IPS-NIHi7 (cell line): Measurements from ENCODE around the gene DHCR7.

Experiments used
- DNase-seq: peaks from one replicate; pipeline ENCODE4 v3.0.0; 2012; ENCODE audit warnings: mixed read lengths; ENCODE audit errors: extremely low spot score

DHCR7 gene

DNA sequence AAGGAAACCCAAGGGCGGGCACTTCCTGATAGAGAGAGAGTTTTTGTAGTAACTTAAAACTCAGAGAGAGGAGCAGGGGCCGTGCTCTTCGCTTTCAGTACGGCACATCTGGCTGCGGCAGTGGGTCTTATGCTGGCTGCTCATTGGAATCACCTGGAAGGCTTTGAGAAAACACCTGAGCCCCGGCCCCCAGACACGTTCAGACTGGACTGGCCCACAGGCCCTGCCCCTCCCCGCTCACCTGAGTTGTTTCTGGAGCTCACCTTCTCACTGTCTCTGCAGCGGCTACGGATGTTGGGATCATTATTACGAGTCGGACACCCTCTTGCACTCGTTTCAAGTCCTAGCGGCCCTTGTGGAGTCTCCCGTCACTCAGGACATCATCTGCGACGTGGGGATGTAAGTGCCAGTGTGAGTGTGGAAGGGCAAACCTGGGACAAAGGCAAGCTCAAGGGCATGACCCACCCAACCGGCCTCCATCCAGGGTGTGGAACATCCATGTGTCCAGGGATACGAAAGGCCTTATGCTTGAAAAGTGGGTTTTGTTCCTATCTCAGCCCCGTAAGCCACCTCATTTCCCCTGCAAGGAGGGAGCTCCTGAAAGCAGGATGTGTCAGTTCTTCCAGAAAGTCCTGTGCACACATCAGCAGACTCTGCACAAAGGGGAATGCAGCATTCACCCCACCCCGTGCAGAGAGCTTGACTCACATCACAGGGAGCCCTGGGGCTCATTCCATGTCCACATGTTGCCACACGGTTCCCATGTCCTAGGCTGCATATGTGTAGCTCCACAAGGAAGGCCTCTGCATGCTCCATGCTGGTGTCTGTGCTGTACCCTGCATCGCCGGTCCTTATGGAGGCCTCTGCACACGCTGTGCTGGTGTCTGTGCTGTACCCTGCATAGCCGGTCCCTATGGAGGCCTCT is 10.2 kb upstream of the DHCR7 start:
- no peak for DNase-seq

DNA sequence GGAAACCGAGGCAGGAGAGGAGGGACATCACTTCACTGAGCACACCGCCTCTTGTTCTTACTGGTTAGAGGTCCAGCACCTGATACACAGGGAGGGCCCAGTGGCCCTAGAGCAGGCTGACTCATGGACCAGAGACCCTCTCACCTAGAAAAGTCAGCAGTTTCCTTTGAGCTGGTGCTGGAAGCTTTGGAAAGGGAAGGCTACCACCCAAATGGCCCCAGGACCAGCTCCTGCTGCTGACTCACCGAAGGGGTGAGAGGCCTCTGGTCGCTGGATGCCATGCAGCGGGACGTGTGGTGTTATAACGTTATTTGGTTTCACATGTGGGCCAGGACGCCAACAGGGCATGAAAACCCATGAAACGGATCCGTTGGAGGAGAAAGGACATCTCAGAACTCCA is 8.6 kb upstream of the DHCR7 start:
- no peak for DNase-seq

DNA sequence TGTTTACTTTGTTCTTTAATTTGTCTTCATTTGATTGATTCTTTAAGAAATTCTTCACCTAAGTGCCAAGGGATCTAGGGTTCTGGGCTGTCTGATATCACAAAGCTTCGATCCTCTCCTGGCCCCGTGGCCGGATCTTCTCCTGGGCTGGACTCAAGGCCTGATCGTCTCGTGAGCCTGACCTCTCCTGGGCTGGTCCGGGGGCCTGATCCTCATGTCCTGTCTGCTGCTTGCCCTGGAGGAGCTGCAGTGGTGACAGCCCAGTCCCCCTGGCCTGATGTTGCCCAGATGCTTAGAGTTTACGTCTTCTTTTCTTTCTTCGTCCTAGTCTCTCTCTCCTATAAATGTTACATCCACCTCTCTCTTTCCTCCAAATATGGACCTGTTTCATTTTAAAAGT is 8.1 kb upstream of the DHCR7 start:
- no peak for DNase-seq

DNA sequence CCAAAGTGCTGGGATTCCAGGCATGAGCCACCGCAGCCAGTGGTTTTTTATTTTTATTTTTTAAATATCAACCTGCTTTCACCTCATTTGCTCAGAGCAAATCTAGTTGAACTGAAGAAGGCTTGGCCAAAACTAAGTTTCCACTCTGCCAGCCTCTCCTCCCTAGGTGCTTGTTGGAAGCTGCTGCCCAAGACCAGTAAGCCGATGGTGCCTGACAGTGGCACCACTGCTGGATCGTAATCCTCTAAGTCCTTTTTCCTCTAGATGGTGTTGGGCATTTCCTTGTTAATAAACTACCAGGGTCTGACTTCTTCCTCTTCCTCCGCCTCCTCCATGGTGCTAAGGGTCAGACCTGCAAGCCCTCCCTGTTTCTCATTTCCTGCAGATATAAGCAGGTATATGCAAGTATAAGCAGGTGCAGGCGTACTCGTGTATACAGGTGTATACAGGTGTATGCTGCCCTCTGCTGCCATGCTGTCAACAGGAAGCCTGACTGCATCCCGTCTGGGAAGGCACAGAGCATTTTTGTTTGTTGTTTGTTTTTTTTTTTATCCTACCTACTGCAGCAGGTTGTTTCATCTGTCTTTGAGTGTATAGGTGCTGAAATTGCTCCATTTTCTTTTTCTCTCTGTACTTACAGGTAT is 6.4 kb upstream of the DHCR7 start:
- DNase-seq, result no peak

DNA sequence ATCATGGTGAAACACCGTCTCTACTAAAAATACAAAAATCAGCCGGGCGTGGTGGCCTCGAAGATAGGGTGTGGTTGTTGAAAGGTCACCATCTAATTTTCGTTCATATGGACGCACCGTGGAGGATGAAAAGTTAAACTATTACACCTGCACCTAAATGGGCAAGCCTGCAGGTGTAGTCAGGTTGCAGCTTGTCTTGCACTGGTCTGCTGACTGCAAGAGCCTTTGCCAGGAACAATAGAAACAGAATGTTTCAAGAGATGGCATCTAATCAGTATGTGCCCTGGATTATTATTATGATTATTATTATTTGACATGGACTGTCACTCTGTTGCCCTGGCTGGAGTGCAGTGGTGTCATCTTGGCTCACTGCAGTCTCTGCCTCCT is 5.7 kb upstream of the DHCR7 start:
- DNase-seq, result no peak

DNA sequence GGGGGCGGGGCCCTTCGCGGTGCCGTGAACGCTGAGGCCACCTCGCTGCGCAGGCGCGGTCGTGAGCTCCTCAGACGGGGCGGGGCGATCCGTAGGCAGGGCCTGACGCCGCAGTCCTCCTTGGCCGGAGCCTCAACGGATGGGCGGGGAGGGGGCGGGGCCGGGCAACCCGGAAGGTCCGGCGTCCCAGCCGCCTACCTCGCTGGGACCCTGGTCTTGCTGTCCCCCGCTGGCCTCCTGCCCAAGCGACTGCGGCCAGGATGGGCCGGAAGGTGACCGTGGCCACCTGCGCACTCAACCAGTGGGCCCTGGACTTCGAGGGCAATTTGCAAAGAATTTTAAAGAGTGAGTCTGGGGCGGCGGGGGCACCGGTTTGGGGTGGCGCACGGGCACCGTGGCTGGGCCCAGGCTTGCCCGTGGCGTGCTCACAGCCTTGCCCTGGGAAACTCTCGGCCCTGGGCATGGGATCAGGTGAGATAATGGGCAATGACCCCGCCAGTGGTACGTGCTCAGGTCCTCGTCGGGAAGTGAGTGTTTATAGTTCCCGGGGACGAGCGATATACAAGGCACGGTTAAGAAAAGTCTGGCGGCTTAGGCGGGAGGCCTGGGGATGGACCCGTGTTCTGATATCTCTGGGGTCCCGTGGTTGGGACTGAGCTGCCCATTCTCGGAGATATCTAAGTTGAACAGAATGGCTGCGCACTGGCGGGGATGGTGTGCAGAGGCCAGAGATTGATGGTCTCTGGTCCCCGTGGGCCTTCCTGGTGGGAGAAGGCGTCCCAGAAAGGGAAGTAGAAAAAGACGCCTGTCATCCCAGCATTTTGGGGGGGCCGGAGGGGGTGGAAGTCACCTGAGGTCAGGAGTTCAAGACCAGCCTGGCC is 5.1 kb upstream of the DHCR7 start, which contains the start of gene NADSYN1:
NADSYN1 (plus strand) TSS at position 167 of the 881 bp plus-strand sequence; CDS start at position 261, 94 bp downstream.
- DNase-seq, result peak; percentile 98

DNA sequence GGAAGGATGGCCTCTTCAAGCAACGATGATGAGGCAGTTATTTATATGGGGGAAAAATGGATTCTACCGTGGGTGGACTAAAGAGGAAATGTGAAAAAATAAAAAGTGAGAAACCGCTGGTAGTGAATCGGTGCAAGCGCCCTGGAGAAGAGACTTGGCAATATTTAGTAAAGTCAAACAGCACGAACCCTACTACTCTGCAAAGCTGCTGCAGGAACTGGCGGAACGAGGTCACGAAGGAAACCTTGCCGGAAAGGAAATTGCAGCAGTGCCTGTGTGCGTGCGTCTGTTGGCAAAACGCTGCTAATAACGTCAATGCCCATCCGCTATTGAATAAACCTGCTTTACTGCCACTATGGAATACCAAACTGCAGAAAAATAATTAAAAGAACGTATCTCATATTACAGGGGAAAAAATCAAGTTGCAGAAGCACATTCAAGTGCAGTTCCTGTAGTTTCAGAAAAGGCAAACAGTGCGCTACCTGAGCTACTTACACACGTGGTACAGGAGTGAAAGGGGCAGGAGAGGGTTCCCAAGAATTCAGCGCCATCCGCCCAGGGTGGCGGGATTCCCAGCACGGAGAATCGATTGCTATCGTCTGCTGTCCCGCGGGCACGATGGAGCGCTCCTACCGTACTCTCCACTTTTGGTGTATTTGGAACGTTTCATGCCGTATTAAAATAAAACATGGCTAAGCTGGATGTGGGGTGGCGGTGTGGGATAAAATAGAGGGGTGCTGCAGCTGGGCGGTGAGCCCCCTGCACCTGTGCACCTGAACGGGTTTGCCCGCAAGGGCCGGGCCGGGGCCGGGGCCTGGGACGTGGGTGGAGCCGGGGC is 4.2 kb upstream of the DHCR7 start:
- DNase-seq, result no peak

DNA sequence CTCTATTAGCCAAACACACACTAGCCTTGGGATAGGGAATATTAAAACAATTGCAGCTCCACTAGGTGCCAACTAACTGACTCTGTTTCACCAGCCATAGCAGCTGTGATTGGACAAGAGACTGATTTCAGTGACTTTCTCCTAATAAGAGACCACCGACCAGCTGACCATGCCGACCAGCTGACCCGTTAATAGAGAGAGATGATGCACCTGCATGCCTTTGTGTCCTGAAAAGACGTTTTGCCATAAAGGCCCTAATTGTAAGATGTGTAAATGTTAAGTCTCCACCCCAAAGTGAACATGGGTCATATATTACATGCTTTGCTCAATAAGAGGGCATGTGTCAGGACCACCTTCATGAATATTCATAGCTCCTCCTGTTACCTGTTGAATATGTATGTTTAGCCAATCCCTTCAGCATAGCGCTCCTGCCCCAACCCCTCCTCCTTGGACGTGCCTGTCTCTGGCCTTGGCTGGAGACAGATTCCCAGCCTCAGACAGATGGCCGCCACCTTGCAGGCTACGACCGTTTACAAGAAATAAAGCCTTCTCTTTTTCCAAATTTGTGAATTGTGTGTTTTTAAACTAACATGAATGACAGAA is 3.5 kb upstream of the DHCR7 start:
- DNase-seq, result peak; percentile 35

DNA sequence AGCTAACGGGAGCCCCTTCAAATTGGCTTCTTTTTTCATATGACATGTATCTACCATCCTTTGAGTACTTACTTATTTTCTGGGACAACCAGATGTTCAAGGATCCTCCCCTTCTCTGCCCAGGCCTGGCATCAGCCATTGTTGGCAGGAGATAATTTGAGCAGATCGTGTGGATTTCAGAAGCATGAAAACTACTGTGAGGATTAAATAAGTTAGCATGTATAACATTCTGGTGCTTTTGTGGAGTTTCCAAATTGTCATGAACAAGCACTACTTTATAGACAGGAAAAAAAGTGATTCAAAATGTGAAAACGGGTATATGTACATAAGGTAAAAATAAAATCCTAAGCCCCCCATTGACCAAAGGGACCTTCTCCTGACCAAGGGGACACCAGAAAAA is 2.7 kb upstream of the DHCR7 start:
- no peak for DNase-seq

DNA sequence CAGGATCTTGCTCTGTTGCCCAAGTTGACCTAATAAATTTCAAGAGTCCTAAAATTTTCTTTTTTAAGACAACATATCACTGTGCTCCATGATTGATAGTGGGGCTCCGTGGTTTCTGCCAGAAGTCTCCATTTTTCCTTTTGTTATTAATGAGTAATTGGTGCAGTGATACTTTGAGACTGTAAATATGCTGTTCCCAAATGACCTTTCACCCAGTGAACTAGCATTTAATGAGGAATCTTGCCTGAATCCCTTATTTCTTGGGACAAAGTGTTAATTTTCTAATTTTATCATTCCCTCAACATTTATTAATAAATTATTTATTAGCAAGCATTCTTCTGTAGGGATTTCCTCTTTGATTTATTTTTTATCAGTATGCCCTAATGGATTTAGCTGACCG is 2.3 kb upstream of the DHCR7 start:
- DNase-seq, result no peak

DNA sequence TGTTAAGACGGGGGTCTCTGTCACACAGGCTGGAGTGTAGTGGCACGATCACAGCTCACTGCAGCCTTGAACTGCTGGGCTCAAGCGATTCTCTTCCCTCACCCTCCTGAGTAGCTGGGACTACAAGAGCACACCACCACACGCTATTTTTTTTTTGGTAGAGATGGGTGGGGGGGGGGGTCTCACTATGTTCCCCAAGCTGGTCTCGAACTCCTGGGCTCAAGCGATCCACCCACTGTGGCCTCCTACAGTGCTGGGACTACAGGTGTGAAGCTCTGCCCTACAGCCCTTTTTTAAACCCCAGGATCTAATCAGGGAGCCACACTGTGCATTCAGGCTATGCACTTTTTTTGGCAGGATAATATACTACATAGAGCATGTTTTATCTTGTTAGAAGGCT is 1.4 kb upstream of the DHCR7 start:
- no peak for DNase-seq

DNA sequence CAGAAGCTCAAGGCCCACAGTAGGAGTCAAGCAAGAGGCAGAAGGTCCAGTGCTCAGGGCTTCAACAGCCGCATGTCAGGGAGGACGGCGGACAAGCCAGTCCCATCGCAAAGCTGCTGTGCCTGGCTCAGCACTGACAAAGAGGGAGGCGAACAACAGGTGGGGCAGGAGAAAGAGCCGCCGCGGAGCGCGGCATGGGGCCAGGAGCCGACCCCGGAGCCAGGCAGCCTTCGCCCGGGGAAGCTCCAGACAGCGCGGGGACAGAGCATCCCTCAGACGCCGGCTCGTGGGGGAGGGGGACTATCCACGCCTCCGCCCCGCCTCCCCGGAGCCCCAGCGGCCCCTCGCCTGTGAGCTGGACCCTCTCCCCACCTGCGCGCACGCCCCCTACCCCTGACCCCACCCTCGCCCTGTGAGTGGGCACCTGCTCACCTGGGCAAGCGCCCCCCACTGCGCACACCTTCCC is 369 bp downstream of the DHCR7 start:
- peak; percentile 75 for DNase-seq

DNA sequence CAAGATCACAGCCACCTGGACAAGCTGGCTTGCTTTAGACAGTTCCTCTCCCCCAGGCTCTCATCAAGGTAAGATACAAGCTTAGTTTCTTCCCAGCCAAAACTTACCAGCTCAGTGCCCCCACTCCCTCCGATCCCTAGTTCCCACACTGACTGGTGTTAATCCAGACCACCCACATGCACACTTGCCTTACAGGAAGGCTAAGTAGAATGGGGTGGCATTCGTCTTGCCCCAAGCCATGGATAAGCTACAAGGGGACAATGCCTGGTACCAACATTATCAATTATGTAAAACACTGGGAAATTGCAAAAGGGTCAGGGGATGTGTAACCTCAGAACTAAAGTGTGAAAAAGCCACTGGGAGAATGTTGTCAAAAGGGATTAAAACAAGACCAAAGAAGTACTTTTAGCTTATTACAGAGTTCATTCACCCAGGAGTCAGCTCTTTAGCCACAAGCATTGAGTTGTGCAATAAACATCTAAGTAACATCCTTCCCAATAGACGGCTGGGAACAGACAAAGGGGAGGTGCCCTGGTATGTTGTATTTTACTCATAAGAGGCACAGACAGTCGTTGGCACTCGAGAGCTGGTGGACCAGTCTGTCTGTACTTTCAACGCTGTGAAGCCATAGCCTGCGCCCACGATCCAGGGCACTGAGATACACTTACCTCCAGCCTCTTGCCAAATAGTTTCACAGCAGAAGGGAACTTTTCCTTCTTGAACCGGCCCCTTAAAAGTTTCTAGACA is 1.1 kb downstream of the DHCR7 start:
- no peak for DNase-seq

DNA sequence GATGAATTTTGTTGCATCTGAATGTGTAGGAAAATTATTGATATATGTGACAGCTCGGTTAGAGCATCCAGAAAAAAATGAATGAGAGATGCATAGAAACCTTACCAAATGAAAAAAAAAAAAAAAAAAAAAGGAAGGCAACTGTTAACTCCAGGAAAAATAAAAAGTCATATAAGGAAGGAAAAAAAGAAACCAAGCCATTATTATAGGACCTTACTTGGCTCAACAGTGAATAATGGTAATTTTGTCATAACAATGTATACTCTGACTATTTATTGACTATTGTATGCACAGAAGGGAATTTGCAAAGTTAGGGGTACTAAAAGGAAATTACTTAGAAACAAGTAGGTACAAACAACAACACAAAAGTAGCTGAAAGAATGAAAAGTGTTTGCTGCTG is 2.0 kb downstream of the DHCR7 start:
- no peak for DNase-seq

DNA sequence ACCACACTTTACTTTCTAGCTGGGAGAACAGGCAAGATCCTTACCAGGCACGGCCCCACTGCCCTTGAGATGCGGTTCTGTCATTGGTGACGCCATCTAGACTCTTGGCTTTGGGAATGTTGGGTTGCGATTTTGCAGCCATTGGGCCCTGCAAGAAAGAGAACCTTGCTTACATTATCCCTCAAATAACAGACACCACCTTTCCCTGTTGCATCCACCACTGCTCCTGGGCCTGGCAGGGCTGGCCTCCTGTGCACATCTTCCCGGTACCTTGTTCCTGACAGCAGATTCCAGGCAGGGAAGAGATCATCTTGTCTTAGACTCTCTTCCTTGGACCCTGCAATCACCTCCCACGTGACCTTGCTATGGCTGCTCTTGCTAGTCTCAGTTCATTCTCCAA is 3.4 kb downstream of the DHCR7 start:
- no peak for DNase-seq

DNA sequence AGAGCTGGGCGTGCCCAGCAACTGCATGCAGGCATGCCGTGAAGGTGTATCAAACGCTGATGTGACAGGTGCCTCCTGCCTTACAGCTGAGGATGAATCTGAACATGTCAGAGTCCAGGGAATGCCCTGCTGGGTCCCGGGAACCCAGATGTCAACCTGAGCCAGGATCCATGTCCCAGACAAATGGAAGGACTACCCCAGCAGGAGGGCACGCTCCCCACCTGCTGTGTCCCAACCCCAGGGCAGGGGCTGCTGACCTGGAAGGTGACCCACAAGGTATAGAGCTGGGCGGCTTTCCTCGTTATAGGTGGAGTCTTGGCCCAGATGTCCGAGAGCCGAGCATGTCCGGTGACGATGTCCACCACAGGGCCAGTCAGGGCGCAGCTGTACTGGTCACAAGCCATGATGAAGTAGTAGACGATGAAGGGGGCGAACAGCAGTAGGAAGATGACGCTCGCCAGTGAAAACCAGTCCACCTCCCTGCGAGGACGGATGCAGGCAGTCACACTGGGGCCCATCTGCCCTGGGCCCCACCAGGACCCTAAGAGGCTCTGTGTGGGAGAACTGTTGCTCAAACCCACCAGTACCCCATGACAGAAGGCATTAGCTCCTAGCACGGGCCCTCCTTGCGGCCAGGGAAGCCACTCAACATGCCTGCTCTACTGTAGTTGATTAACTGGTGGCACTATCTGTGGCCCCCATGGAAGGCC is 4.3 kb downstream of the DHCR7 start:
- no peak for DNase-seq

DNA sequence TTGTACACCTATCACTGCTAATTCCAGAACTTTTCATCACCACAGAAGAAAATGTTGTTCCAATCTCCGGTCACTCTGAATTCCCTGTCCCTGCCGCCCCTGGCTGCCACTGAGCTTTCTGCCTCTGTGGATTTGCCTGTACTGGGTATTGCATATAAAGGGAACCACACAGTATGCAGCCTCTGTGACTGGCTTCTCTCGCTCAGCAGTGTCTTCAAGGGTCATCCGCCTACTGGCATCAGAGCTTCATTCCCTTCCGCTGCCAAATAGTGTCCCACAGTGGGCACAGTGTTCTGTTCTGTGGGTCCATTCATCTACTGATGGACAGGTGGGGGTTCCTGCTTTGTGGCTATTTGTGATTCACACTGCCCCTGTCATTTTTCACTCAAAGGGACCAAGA is 5.3 kb downstream of the DHCR7 start:
- no peak for DNase-seq

DNA sequence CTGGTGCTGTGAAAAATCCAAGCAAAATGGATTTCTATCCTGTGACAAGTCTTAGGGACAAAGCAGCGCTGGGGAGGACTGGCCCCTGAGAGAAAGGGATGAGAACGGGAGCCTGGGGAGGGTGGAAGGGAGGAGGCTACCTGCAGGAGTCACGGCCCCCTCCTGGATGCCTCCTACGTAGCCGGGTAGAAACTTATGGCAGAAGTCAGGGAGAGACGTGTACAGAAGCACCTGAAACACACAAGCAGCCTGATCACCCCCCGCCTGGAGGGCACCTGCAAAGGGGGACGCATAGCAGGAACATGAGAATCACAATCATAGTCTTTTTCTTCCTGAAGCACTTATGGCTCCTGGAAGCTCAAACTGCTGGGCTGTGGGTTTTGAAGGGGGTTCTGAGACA is 6.1 kb downstream of the DHCR7 start:
- no peak for DNase-seq

DNA sequence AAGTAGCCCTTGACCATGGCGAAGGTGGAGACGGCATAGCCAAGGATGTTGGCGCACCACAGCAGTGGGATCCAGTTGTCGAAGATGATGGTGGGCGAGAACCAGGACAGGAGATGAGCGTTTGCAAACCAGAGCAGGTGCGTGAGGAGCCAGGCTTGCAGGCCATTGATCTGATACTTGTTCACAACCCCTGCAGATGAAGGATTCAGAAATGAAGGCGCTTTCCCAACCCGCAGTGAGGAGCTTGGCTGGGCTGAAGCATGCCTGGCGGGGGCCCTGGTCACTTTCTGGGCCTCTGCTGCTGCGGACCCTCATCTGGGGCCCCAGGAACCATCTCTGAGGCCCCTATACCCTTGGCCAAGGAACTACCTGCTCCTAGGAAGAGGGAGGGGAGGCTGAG is 6.9 kb downstream of the DHCR7 start:
- no peak for DNase-seq
